RPMI8226 (cell line): Measurements from ENCODE around the gene KRT7.

Experiments
- DNase-seq: peaks from one replicate; pipeline ENCODE4 v3.0.0-alpha.2; 2015

KRT7 gene

GRCh38 chr12:52258335-52258901 lies 25.4 kb downstream of the KRT7 start:
- DNase-seq = no peak

- no peak for DNase-seq
Measured at GRCh38 chr12:52259657-52260243, 26.7 kb downstream of the KRT7 start.

DNA sequence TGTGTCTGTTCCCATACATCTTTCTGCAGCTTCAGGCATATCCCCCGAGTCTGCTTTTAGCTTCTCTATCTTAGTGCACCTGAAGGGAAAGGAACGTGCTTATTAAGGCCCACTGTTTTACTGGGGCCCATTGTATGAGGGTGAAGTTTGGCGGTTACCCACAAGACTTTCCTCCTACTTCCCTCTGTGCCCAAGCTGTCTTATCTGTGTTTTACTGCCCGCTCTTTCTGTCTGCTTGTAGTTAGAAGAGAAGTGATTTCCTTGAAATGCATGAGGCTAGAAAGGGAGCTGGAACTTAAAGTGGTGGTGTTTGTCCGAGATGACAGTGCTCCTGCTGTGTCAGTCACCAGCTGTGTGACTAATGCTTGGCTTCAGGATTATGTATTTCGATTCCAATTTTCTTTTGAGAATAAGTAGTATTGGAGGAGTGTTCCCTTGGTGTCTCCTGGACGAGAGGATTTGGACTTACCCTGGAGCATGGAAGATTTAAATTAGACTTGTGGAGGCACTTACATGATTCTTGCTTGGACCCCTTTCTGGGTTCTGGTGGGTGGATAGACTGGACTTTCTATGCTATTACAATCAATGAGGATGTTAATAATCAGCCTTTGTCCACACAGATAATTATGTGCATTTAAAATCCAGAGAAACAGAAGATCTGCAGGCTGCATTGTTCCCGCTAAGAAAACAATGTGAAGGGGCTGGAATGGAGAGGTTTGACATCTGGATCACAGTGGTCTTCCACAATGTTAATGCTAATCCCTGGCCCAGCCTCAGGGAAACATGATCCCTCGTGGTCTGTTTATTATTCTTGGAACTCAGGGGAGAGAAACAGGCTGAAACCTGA lies 27.5 kb downstream of the KRT7 start:
- DNase-seq = no peak

- no peak for DNase-seq
Measured at GRCh38 chr12:52261208-52261484, 28.1 kb downstream of the KRT7 start.

- DNase-seq = no peak
Measured at GRCh38 chr12:52262286-52262685, 29.2 kb downstream of the KRT7 start.

DNA sequence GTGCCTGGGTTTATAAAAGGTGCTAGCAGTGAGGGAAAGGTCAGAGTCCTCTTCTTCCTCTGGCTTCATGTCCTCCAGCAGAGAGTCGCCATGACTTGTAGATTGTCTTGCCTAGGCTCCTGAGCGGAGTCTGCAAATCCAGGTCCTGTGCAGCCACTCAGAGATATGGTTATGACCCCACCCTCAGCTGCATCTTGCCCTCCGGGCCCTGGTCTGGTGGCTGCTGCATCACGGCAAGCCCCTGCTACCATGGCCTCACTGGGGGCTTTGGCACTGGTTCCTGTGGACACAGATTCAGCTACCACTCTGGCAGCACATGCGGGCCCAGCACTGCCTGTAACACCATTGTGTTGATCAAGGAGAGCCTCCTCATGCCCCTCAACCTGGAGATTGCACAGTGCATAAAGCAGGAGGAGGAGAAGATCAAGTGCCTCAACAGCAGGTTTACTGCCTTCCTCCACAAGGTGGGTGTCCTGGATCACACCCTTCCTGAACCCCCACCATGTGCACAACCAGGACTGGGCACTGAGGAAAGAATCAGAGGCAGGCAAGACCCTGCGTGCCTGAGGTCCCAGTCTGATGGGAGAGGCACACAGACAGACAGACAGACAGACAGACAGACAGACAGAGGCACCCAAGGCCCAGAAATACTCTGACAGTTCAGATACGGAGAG lies 30.9 kb downstream of the KRT7 start:
- no peak for DNase-seq

DNA sequence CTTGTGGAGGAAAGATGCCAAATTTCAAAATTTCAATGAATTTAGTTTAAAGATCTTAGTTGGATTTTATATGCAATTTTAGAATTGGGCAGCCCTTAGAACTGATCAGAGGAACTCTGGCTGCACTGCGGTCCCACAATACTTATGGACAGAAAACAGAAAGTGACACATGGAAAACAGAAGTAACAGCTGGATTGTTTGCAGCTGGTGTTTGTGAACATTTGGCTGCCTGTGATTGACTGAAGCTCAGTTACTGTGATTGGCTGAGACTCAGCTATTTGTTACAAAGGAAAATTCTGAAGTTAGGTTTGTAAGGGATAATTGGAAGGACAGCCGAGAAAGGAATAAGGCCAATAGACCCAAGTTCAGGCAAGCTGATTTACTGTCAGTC lies 31.4 kb downstream of the KRT7 start:
- DNase-seq = peak; percentile 72

GRCh38 chr12:52266514-52266913 lies 33.5 kb downstream of the KRT7 start:
- peak; percentile 98 for DNase-seq

GRCh38 chr12:52267266-52267665 lies 34.2 kb downstream of the KRT7 start:
- no peak for DNase-seq

DNA sequence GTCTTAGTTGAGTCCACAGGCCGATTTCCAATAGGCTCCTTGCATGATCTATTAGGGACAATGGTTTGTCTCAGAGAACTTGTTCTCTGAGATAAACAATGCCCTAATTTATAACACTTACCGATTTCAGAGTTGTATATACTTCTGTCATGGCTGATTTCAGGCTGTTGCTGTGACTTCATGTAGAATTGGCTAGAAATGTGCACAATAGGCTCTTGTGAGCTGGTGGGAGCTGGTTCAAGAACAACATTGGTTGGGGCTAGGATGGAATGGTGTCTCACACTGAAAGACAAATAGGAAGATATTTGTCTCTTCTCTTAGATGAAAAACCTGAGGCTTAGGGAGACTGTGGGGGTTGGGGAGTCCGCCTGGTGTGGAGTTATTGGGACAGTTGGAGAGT lies 34.7 kb downstream of the KRT7 start:
- no peak for DNase-seq

DNA sequence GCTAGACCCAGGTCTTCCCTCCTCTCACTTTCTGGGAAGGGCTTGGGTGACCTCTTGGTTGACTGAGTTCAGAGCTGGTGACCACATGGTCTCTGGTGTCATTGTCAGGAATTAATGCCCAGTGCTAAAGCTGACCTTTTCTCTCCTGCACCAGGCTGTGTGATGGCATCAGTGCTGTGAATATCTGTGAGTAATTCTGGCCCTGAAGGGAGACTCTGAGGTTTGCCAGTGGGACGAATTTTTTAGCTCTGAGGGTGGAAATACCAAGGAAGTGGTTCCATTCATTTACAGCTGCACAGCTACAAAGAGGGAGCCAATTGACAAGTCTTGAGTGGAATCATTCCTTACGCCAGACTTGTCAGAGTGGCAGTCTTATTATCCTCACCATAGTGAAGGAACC lies 35.2 kb downstream of the KRT7 start:
- DNase-seq = no peak

GRCh38 chr12:52270541-52271070 lies 37.6 kb downstream of the KRT7 start:
- peak; percentile 32 for DNase-seq

DNA sequence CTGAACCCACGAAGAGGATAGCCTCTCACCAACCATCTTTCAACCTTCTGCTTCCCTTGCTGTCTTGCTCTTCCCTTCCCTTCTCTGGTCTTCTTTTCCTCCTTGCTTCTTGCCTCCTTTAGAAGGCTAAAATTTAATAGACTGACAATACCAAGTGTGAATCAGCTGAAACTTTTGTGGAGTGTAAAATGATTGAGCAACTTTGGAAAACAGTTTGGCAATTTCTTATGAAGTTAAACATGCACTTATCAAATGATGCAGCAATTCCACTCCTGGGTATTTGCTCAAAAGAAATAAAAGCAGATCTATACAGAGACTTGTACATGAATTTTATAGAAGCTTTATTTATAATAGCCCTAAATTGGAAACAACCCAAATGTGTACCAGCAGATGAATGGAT lies 38.1 kb downstream of the KRT7 start:
- no peak for DNase-seq

DNA sequence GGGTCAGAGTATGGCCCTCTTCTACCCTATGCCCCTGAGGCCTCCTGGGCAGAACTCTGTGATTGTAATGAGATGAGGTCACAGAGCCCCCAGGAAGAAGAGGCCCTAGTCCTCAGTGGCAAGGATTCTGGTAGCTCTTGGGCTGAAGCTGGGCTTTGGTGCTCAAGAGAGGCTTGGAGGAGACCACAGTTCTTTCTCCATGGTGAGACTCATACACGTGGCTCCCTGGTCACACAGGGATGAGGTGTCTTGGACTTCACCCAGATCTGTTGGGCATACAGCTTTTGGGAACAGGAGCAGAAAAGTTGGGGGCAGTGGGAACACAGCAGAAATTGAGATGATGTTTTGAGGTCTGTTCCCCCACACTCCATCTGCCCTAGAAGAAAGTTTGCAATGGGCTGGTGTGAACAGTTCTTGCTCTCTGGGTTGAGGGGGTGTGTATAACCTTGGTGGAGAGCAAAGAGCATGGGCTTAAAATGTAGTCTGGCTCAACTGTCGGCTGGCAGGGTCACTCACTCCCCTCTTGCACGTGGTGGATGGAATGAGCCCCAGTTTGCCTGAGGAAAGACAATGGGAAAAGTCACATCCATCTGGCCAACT lies 41.6 kb downstream of the KRT7 start, which contains the start of gene KRT86:
TSS of gene KRT86 (plus strand) at position 125 of the 600 bp plus-strand sequence. CDS start 27,272 bp downstream, outside the sequence.
- no peak for DNase-seq

DNA sequence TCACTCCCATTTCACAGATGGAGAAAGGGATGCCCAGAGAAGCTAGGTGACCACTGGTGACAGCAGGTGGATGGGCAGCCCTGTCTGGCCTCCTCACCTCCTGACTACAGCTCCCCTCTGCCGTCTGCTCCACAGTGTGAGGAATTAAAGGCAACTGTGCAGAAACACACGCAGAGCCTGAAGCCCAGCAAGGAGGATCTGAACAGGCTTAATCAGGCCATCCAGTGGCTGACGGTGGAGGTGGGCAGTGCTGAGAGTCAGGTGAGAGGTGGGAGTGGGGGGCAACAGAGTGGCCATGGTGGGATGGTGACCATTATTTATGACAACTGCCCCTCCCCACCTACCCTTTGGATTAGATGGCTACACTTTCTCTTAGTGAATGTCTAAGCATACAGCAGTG lies 42.6 kb downstream of the KRT7 start:
- no peak for DNase-seq

GRCh38 chr12:52277486-52278245 lies 44.6 kb downstream of the KRT7 start:
- DNase-seq = peak; percentile 46

DNA sequence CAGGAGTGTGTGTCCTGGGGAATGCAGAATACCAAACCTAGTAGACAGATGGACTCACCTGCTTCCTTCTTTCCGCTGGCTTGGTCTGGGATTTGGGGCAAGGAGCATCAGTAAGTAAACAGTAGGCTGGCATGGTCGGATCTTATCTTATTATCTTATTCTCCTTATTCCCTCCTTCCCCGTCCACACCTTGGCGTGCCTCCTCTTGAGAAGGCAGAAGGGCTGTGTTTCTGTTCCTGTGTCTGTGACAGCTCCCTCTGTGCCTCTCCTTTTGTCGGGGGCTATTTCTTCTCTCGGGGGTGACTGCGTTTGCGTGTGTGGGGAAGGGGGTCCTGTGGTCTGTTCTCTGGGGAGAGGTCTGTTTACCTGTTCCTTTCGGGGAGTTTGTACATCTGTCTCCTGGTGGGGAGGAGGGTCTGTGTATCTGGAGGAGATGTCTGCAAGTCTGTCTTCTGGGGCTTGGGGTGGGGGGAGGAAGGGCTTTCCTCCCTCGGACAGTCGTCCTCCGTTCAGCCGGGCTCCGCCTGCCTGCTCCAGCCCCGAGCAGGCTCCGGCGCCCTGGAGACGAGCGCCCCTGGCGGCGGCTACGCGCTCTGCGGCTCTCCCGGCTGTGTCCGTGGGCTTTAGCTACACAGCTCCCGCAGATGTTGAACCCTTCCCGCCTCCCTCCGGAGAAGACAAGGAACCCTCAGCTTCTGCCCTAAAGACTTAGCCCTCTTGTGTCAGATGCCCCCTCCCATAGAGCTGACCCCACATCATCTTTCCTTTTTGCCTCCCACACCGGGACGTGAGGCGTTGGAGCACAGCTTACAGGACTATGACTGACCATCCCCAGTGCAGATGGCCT lies 45.8 kb downstream of the KRT7 start:
- peak; percentile 80 for DNase-seq

- DNase-seq = no peak
Measured at GRCh38 chr12:52279422-52280318, 46.6 kb downstream of the KRT7 start.

DNA sequence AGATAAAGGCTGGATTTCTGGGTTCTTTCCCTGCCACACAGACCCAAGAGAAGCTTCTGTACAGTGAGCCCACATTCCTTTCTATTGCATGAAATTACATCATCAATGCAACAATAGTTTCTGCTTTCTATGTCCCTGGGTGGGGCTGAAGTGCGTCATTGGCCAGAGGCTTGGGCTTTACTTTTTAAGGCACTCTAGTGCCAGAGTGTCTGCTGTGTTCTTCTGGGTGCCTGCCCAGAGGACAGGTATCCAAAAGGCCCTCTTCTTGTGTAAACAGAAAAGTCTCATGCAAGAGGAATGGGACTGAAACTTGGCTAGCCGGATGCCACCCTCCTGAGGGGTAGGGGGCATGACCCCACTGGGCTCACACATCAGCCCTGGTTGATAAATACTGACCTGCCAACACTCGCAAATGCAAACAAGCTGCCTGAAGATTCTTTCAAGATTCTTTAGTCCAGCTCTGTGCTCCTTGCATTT lies 47.3 kb downstream of the KRT7 start:
- peak; percentile 55 for DNase-seq
